Smooth muscle cell of the umbilical artery (primary cell): ENCODE data around the gene TNFSF4. TPM values are rescaled to one million over a fixed set of nuclear protein-coding genes. Genes with fewer than 3 reads are reported as not detected.

ENCODE experiments used
- total RNA-seq: library from RNA; depleted of rRNA; stranded (reverse); fragments of >200 nt; gene quantifications from 2 replicates; pipeline ENCODE4 v1.2.3, GENCODE V29; 2014

Gene TNFSF4
- total RNA-seq = 8.0 and 19.4 TPM in 2 replicates

GRCh38 chr1:173206816-173207568, at the start of gene TNFSF4:
Gene TNFSF4 (minus strand): TSS chr1:173207331. CDS start chr1:173207176, 155 bp downstream.

Other genes with a start within 250 kb of the TNFSF4 start
- gene TNFSF18, start 156.4 kb downstream of the TNFSF4 start, total RNA-seq = 0.14 and 0.30 TPM in 2 replicates